ENCODE data around the gene ABHD13.
"Not testable (repeated sequence)": the region's sequence is repeated elsewhere in the genome, so short reads cannot be mapped to it uniquely, and the experiment has no call there.

The ABHD13 gene

GRCh38 chr13:108223687-108224503 lies 5.7 kb downstream of the ABHD13 start:
- in situ Hi-C loops (cut with HindIII; ENCODE audit: low sequenced_read_pairs): no loop called here

GRCh38 chr13:108225440-108225839 lies 7.2 kb downstream of the ABHD13 start:
- in situ Hi-C loops (cut with HindIII; ENCODE audit: low sequenced_read_pairs): no loop called here

- in situ Hi-C loops (cut with HindIII; ENCODE audit: low sequenced_read_pairs): no loop called here
Measured at GRCh38 chr13:108226184-108226583, 8.0 kb downstream of the ABHD13 start.

- in situ Hi-C loops (cut with HindIII; ENCODE audit: low sequenced_read_pairs): no loop called here
Measured at GRCh38 chr13:108227651-108228272, 9.6 kb downstream of the ABHD13 start.

GRCh38 chr13:108230377-108230776 lies 12.2 kb downstream of the ABHD13 start:
- in situ Hi-C loops (cut with HindIII; ENCODE audit: low sequenced_read_pairs): no loop called here

GRCh38 chr13:108249150-108249549 lies 31.0 kb downstream of the ABHD13 start:
- in situ Hi-C loops (cut with HindIII; ENCODE audit: low sequenced_read_pairs): no loop called here

- in situ Hi-C loops (cut with HindIII; ENCODE audit: low sequenced_read_pairs): no loop called here
Measured at GRCh38 chr13:108257248-108257647, 39.1 kb downstream of the ABHD13 start.

GRCh38 chr13:108263621-108264355 lies 45.6 kb downstream of the ABHD13 start:
- in situ Hi-C loops (cut with HindIII; ENCODE audit: low sequenced_read_pairs): no loop called here

GRCh38 chr13:108266321-108266990 lies 48.3 kb downstream of the ABHD13 start:
- in situ Hi-C loops (cut with HindIII; ENCODE audit: low sequenced_read_pairs): no loop called here

GRCh38 chr13:108267347-108267746 lies 49.2 kb downstream of the ABHD13 start:
- in situ Hi-C loops (cut with HindIII; ENCODE audit: low sequenced_read_pairs): no loop called here

- in situ Hi-C loops (cut with HindIII; ENCODE audit: low sequenced_read_pairs): not testable (repeated sequence)
Measured at GRCh38 chr13:108267855-108268254, 49.7 kb downstream of the ABHD13 start.

GRCh38 chr13:108268466-108269112 lies 50.4 kb downstream of the ABHD13 start:
- in situ Hi-C loops (cut with HindIII; ENCODE audit: low sequenced_read_pairs): no loop called here

GRCh38 chr13:108269601-108270328 lies 51.6 kb downstream of the ABHD13 start, which contains the start of gene TNFSF13B:
TNFSF13B (plus strand) TSS chr13:108269718; CDS start chr13:108269896, 178 bp downstream.
- in situ Hi-C loops (cut with HindIII; ENCODE audit: low sequenced_read_pairs): no loop called here

- in situ Hi-C loops (cut with HindIII; ENCODE audit: low sequenced_read_pairs): no loop called here
Measured at GRCh38 chr13:108270442-108270841, 52.2 kb downstream of the ABHD13 start.

GRCh38 chr13:108272333-108272732 lies 54.1 kb downstream of the ABHD13 start:
- in situ Hi-C loops (cut with HindIII; ENCODE audit: low sequenced_read_pairs): no loop called here

- in situ Hi-C loops (cut with HindIII; ENCODE audit: low sequenced_read_pairs): no loop called here
Measured at GRCh38 chr13:108273429-108274118, 55.4 kb downstream of the ABHD13 start.

GRCh38 chr13:108274718-108275117 lies 56.5 kb downstream of the ABHD13 start:
- in situ Hi-C loops (cut with HindIII; ENCODE audit: low sequenced_read_pairs): no loop called here

- in situ Hi-C loops (cut with HindIII; ENCODE audit: low sequenced_read_pairs): no loop called here
Measured at GRCh38 chr13:108276060-108276459, 57.9 kb downstream of the ABHD13 start.

- in situ Hi-C loops (cut with HindIII; ENCODE audit: low sequenced_read_pairs): no loop called here
Measured at GRCh38 chr13:108278466-108278865, 60.3 kb downstream of the ABHD13 start.

Data from DLD1 (cell line).